Prostate gland (tissue), 2 donors: ENCODE data around the gene CASP8. TPM values are rescaled to one million over a fixed set of nuclear protein-coding genes. Genes with fewer than 3 reads are reported as not detected.
A peak's percentile ranks its signal among the peaks of the same experiment; 100 is the strongest.
"Not testable (repeated sequence)": the region's sequence is repeated elsewhere in the genome, so short reads cannot be mapped to it uniquely, and the experiment has no call there.

Experiments used
- DNase-seq: peaks from one replicate; pipeline ENCODE4 v3.0.0-alpha.2; 2019; ENCODE audit warnings: low spot score
- H3K27ac ChIP-seq, 2 donors: fragments of 200-600 bp; sonication (generic); 2 replicates each; pipeline ENCODE4 v1.5.1; 2017 to 2019
- H3K27me3 ChIP-seq: fragments of 200-600 bp; sonication (generic); replicated peaks from 2 replicates; pipeline ENCODE4 v1.5.1; 2019; ENCODE audit not compliant: insufficient read depth
- H3K36me3 ChIP-seq, 2 donors: fragments of 200-600 bp; sonication (generic); 1 replicate in 1 of 2; 2 replicates in 1 of 2; pipeline versions ENCODE4 v1.5.1 to v1.8.1; 2017 to 2019
- H3K4me1 ChIP-seq: fragments of 200-600 bp; sonication (generic); replicated peaks from 2 replicates; pipeline ENCODE4 v1.5.1; 2019
- H3K4me3 ChIP-seq, 2 donors: fragments of 200-600 bp; sonication (generic); 2 replicates each; pipeline ENCODE4 v1.5.1; 2017 to 2019
- H3K9me3 ChIP-seq: fragments of 200-600 bp; sonication (generic); 2 replicates; pipeline ENCODE4 v1.5.1; 2017
- POLR2A ChIP-seq: fragments of 450-650 bp; IDR thresholded peaks from one replicate; pipeline ENCODE4 v1.6.1; 2016; ENCODE audit warnings: antibody characterized with exemption, mild to moderate bottlenecking
- POLR2AphosphoS5 ChIP-seq: sonication (generic); formaldehyde crosslinking; IDR thresholded peaks from one replicate; pipeline ENCODE4 v1.6.1; 2017; ENCODE audit warnings: antibody characterized with exemption
- WGBS: methylation state at CpG from one replicate; pipeline ENCODE4 v1.1.5; 2018; 5-methylcytosine and 5-hydroxymethylcytosine counted together
- intact Hi-C: fragments of 100-400 bp; cut with DNase I; formaldehyde crosslinking; loops from one replicate; pipeline ENCODE4 v1.14.2; 2022
- total RNA-seq, 2 donors: library from RNA; depleted of rRNA; stranded (reverse); fragments of >200 nt; gene quantifications; one replicate each; pipeline ENCODE4 v1.1.0, GENCODE V29; 2016
- TF ChIP-seq, protein P1 (sequence below), 4 experiments: fragments of 200-600 bp in 2 of 4; fragments of 450-650 bp in 2 of 4; sonication (generic) in 2 of 4; IDR thresholded peaks; 1 replicate in 3 of 4; 2 replicates in 1 of 4; pipeline ENCODE4 v1.5.1; 2016 to 2019; ENCODE audit warnings: antibody characterized with exemption in 4 of 4, mild to moderate bottlenecking in 2 of 4, moderate library complexity in 2 of 4

CASP8 gene
- total RNA-seq, 2 donors from 2014 or later, result 10.0 to 16.9 TPM

GRCh38 chr2:201235860-201236811 lies 24.2 kb upstream of the CASP8 start:
- 40% methylated on average over 14 of the region's 14 CpGs for WGBS
- intact Hi-C loops, result loop anchor here (5.0 to 10.0 kb wide), 3 partner anchors 126 to 389 kb away; partner anchors contain the start of genes STRADB and TRAK2
- H3K4me3 ChIP-seq, result no peak overlapping the region
- H3K27me3 ChIP-seq, result no peaks in the 10 kb centered on the region
- H3K4me1 ChIP-seq, result no peaks in the 10 kb centered on the region
- no peaks in the 10 kb centered on the region for H3K36me3 ChIP-seq
- H3K27ac ChIP-seq, result no peak overlapping the region
- H3K9me3 ChIP-seq, result no peaks in the 10 kb centered on the region
- DNase-seq, result peak; percentile 51
- TF ChIP-seq POLR2A (no peak), POLR2AphosphoS5 (no peak)
- TF ChIP-seq, protein P1, sequence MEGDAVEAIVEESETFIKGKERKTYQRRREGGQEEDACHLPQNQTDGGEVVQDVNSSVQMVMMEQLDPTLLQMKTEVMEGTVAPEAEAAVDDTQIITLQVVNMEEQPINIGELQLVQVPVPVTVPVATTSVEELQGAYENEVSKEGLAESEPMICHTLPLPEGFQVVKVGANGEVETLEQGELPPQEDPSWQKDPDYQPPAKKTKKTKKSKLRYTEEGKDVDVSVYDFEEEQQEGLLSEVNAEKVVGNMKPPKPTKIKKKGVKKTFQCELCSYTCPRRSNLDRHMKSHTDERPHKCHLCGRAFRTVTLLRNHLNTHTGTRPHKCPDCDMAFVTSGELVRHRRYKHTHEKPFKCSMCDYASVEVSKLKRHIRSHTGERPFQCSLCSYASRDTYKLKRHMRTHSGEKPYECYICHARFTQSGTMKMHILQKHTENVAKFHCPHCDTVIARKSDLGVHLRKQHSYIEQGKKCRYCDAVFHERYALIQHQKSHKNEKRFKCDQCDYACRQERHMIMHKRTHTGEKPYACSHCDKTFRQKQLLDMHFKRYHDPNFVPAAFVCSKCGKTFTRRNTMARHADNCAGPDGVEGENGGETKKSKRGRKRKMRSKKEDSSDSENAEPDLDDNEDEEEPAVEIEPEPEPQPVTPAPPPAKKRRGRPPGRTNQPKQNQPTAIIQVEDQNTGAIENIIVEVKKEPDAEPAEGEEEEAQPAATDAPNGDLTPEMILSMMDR (IDR thresholded peaks at IDR 0.05), result peak in 3 of 4 experiments; percentile 56 to 73 (median 63)

- WGBS, result 71% methylated on average over 7 of the region's 7 CpGs
Measured at GRCh38 chr2:201237486-201238123, 22.7 kb upstream of the CASP8 start.

DNA sequence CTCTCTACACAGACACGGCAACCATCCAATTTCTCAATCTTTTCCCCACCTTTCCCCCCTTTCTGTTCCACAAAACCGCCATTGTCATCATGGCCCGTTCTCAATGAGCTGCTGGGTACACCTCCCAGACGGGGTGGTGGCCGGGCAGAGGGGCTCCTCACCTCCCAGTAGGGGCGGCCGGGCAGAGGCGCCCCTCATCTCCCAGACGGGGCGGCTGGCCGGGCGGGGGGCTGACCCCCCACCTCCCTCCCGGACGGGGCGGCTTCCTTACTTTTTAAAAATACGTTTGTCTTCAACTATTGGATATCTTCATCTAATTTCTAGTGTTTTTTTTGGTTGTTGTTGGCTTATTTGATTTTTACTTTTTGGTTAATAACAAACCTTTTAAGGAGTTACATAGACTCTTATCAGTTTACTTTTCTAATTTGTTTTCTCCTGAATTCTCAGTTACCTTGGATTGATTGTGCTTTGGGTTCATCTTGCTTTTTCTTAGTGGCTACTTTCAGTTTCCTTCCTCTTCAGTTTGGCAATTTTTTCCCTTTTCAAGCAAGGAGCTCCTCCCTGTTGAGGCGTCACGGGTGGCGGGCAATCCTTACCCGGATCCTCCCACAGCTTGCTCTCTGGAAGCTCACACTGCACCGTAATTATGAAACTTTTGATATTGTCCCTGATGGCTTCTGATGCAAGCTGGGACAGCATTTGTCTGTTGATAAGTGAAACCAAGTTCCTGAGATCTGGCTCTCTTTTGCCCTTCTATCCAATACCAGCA lies 21.0 kb upstream of the CASP8 start:
- DNase-seq, H3K4me1 ChIP-seq, H3K9me3 ChIP-seq, H3K4me3 ChIP-seq, H3K27me3 ChIP-seq, H3K27ac ChIP-seq, H3K36me3 ChIP-seq: not testable (repeated sequence)
- intact Hi-C loops, result loop anchor here (5.0 to 10.0 kb wide), 3 partner anchors 123 to 385 kb away; partner anchors contain the start of genes STRADB and TRAK2
- WGBS, result 90% methylated on average over 21 of the region's 21 CpGs

More at GRCh38 chr2:201237486-201238123, 22.7 kb upstream of the CASP8 start:
- intact Hi-C loops, result loop anchor here (5.0 to 10.0 kb wide), 3 partner anchors 125 to 387 kb away; partner anchors contain the start of genes STRADB and TRAK2
- no peaks in the 10 kb centered on the region for H3K36me3 ChIP-seq
- no peak overlapping the region for H3K27ac ChIP-seq
- DNase-seq, result no peak
- no peaks in the 10 kb centered on the region for H3K27me3 ChIP-seq
- TF ChIP-seq, protein P1 (IDR thresholded peaks at IDR 0.05), result no peak
- TF ChIP-seq POLR2A (no peak), POLR2AphosphoS5 (no peak)
- no peaks in the 10 kb centered on the region for H3K9me3 ChIP-seq
- no peaks in the 10 kb centered on the region for H3K4me1 ChIP-seq
- H3K4me3 ChIP-seq, result no peak overlapping the region

DNA sequence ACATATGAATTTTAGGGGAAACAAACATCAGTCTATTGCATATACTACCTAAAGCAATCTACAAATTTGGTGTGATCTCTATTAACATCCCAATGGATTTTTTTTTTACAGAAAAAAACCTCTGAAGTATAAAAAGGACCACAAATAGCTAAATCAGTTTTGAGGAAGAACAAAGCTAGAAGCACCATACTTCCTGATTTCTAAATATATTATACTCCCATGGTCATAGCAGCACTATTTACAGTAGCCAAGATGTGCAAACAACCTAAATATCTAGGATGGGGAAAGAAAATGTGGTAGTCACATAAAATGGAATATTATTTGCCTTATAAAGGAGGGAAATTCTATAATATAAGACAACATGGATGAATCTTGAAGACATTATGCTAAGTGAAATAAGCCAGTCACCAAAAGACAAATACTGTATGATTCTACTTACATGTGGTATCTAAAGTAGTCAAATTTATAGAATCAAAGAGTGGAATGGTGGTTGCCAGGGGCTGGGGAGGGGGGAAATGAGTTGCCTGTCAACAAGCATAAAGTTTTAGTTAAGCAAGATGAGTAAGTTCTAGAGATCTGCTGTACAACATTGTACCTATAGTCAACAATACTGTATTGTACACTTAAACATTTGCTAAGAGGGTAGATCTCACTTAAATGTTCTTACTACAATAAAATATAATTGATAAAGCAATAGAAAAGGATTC lies 17.6 kb upstream of the CASP8 start:
- Histone ChIP-seq H3K9me3 (no peaks in the 10 kb centered on the region), H3K27me3 (no peaks in the 10 kb centered on the region), H3K4me3 (no peak overlapping the region), H3K36me3 (no peaks in the 10 kb centered on the region), H3K27ac (no peak overlapping the region), H3K4me1 (no peaks in the 10 kb centered on the region)
- TF ChIP-seq POLR2A, result no peak
- no peak for TF ChIP-seq POLR2AphosphoS5
- TF ChIP-seq, protein P1 (IDR thresholded peaks at IDR 0.05), result no peak
- DNase-seq, result no peak
- intact Hi-C loops, result no loop called here
